ENCODE data around the gene IL20RA.
"Not testable (repeated sequence)": the region's sequence is repeated elsewhere in the genome, so short reads cannot be mapped to it uniquely, and the experiment has no call there.

The IL20RA gene

GRCh38 chr6:137086031-137086430, 41.3 kb upstream of the IL20RA start:
- no peak for TF ChIP-seq CTCF (IDR thresholded peaks at IDR 0.05; ENCODE audit: control extremely low read depth, extremely low read depth, low read depth, missing control alignments)
- CTCF ChIA-PET: interaction anchor here (0.9 to 6.6 kb wide), 8 partner anchors 9 to 228 kb away, joined by 3 to 59 read pairs (median 9); no protein-coding TSS in a partner anchor
- DNase-seq (ENCODE audit: extremely low spot score): no peak
- POLR2A ChIA-PET: no interaction called here

GRCh38 chr6:137084865-137085617, 40.3 kb upstream of the IL20RA start:
- CTCF ChIA-PET: interaction anchor here (1.5 to 6.6 kb wide), 7 partner anchors 9 to 229 kb away, joined by 4 to 59 read pairs (median 12); no protein-coding TSS in a partner anchor
- POLR2A ChIA-PET: no interaction called here
- no peak for DNase-seq (ENCODE audit: extremely low spot score)
- no peak for TF ChIP-seq CTCF (IDR thresholded peaks at IDR 0.05; ENCODE audit: control extremely low read depth, extremely low read depth, low read depth, missing control alignments)

- ChIA-PET POLR2A (no interaction called here), CTCF (interaction anchor here (1.2 to 3.4 kb wide), 4 partner anchors 11 to 238 kb away, joined by 3 to 36 read pairs (median 10); no protein-coding TSS in a partner anchor)
- no peak for DNase-seq (ENCODE audit: extremely low spot score)
- TF ChIP-seq CTCF (IDR thresholded peaks at IDR 0.05; ENCODE audit: control extremely low read depth, extremely low read depth, low read depth, missing control alignments): no peak
Observed at GRCh38 chr6:137084090-137084489, 39.3 kb upstream of the IL20RA start.

- no peak for TF ChIP-seq CTCF (IDR thresholded peaks at IDR 0.05; ENCODE audit: control extremely low read depth, extremely low read depth, low read depth, missing control alignments)
- ChIA-PET CTCF (interaction anchor here (1.8 to 2.7 kb wide), 2 partner anchors 83 to 333 kb away, joined by 5 to 12 read pairs; no protein-coding TSS in a partner anchor), POLR2A (no interaction called here)
- DNase-seq (ENCODE audit: extremely low spot score): no peak
Observed at GRCh38 chr6:137081997-137082396, 37.2 kb upstream of the IL20RA start.

- no peak for TF ChIP-seq CTCF (IDR thresholded peaks at IDR 0.05; ENCODE audit: control extremely low read depth, extremely low read depth, low read depth, missing control alignments)
- ChIA-PET CTCF (interaction anchor here (1.1 to 2.2 kb wide), 3 partner anchors 13 to 624 kb away, joined by 3 to 9 read pairs (median 9); no protein-coding TSS in a partner anchor), POLR2A (no interaction called here)
- DNase-seq (ENCODE audit: extremely low spot score): no peak
Observed at GRCh38 chr6:137080711-137081110, 35.9 kb upstream of the IL20RA start.

- ChIA-PET POLR2A (no interaction called here), CTCF (interaction anchor here (0.6 to 4.6 kb wide), 54 partner anchors 8 to 931 kb away, joined by 3 to 59 read pairs (median 4); partner anchors contain the start of gene IFNGR1)
- TF ChIP-seq CTCF (IDR thresholded peaks at IDR 0.05; ENCODE audit: control extremely low read depth, extremely low read depth, low read depth, missing control alignments): peak; percentile 89
- DNase-seq (ENCODE audit: extremely low spot score): peak; percentile 70
Observed at GRCh38 chr6:137076277-137077068, 31.7 kb upstream of the IL20RA start.

- POLR2A ChIA-PET; DNase-seq (ENCODE audit: extremely low spot score): not testable (repeated sequence)
- CTCF ChIA-PET: interaction anchor here (0.6 to 4.6 kb wide), 27 partner anchors 7 to 931 kb away, joined by 3 to 59 read pairs (median 4); no protein-coding TSS in a partner anchor
Observed at GRCh38 chr6:137075790-137076189, 31.0 kb upstream of the IL20RA start.

All from GM10248 (cell line).